Measurements from ENCODE around the gene NFIC. TPM values are rescaled to one million over a fixed set of nuclear protein-coding genes. Genes with fewer than 3 reads are reported as not detected.
A peak's percentile ranks its signal among the peaks of the same experiment; 100 is the strongest.

Gene NFIC
- total RNA-seq, 4 donors from 2014 or later = 138 to 200 (median 160) TPM

GRCh38 chr19:3359919-3360420, 6.4 kb upstream of the NFIC start:
- peaks cover 0 to 3% (median 0%) of the 10 kb centered on the region in 4 donors for H3K9me3 ChIP-seq
- DNase-seq (ENCODE audit: low spot score in 2 of 2) = no peak
- H3K4me1 ChIP-seq = peaks cover 0 to 56% (median 14%) of the 10 kb centered on the region in 4 donors
- peaks cover 0 to 2% (median 0%) of the 10 kb centered on the region in 3 donors for H3K36me3 ChIP-seq
- peak overlapping the region; percentile 96 to 100 (median 98) for H3K27ac ChIP-seq
- H3K27me3 ChIP-seq = no peaks in the 10 kb centered on the region
- 0% methylated on average over 9 to 21 of the region's 81 CpGs for WGBS, 2 donors
- TF ChIP-seq, protein P1, sequence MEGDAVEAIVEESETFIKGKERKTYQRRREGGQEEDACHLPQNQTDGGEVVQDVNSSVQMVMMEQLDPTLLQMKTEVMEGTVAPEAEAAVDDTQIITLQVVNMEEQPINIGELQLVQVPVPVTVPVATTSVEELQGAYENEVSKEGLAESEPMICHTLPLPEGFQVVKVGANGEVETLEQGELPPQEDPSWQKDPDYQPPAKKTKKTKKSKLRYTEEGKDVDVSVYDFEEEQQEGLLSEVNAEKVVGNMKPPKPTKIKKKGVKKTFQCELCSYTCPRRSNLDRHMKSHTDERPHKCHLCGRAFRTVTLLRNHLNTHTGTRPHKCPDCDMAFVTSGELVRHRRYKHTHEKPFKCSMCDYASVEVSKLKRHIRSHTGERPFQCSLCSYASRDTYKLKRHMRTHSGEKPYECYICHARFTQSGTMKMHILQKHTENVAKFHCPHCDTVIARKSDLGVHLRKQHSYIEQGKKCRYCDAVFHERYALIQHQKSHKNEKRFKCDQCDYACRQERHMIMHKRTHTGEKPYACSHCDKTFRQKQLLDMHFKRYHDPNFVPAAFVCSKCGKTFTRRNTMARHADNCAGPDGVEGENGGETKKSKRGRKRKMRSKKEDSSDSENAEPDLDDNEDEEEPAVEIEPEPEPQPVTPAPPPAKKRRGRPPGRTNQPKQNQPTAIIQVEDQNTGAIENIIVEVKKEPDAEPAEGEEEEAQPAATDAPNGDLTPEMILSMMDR (IDR thresholded peaks at IDR 0.05) = no peak
- TF ChIP-seq EP300 (IDR thresholded peaks at IDR 0.05) = no peak
- TF ChIP-seq POLR2A (IDR thresholded peaks at IDR 0.05) = no peak
- H3K4me3 ChIP-seq = peak overlapping the region; percentile 90 to 100 (median 95)

- peaks cover 0 to 64% (median 21%) of the 10 kb centered on the region in 4 donors for H3K4me1 ChIP-seq
- peak in 1 of 2 donors; percentile 70 for DNase-seq (ENCODE audit: low spot score in 2 of 2)
- TF ChIP-seq POLR2A (IDR thresholded peaks at IDR 0.05) = peak; percentile 4 to 67
- TF ChIP-seq, protein P1 (IDR thresholded peaks at IDR 0.05) = peak in 2 of 5 experiments; percentile 22 to 42
- TF ChIP-seq EP300 (IDR thresholded peaks at IDR 0.05) = peak; percentile 62 to 89
These were observed 5.7 kb upstream of the NFIC start for GRCh38 chr19:3360421-3361383.

GRCh38 chr19:3361384-3362216, 4.8 kb upstream of the NFIC start:
- H3K4me3 ChIP-seq = peak overlapping the region; percentile 58 to 100 (median 94)
- DNase-seq (ENCODE audit: low spot score in 2 of 2) = no peak
- H3K36me3 ChIP-seq = no peaks in the 10 kb centered on the region
- H3K9me3 ChIP-seq = no peaks in the 10 kb centered on the region
- peaks cover 0 to 66% (median 22%) of the 10 kb centered on the region in 4 donors for H3K4me1 ChIP-seq
- H3K27ac ChIP-seq = peak overlapping the region; percentile 91 to 100 (median 92)
- TF ChIP-seq EP300 (IDR thresholded peaks at IDR 0.05) (no peak), POLR2A (IDR thresholded peaks at IDR 0.05) (no peak)
- TF ChIP-seq, protein P1 (IDR thresholded peaks at IDR 0.05) = no peak
- WGBS, 2 donors = 27 to 28% methylated on average over 26 to 27 of the region's 27 CpGs
- H3K27me3 ChIP-seq = no peaks in the 10 kb centered on the region

More at GRCh38 chr19:3360421-3361383, 5.7 kb upstream of the NFIC start:
- no peaks in the 10 kb centered on the region for H3K9me3 ChIP-seq
- H3K27ac ChIP-seq = peak overlapping the region; percentile 91 to 100 (median 92)
- H3K36me3 ChIP-seq = no peaks in the 10 kb centered on the region
- H3K4me3 ChIP-seq = peak overlapping the region; percentile 58 to 100 (median 94)
- 0 to 1% methylated on average over 42 to 76 of the region's 90 CpGs for WGBS, 2 donors
- no peaks in the 10 kb centered on the region for H3K27me3 ChIP-seq

DNA sequence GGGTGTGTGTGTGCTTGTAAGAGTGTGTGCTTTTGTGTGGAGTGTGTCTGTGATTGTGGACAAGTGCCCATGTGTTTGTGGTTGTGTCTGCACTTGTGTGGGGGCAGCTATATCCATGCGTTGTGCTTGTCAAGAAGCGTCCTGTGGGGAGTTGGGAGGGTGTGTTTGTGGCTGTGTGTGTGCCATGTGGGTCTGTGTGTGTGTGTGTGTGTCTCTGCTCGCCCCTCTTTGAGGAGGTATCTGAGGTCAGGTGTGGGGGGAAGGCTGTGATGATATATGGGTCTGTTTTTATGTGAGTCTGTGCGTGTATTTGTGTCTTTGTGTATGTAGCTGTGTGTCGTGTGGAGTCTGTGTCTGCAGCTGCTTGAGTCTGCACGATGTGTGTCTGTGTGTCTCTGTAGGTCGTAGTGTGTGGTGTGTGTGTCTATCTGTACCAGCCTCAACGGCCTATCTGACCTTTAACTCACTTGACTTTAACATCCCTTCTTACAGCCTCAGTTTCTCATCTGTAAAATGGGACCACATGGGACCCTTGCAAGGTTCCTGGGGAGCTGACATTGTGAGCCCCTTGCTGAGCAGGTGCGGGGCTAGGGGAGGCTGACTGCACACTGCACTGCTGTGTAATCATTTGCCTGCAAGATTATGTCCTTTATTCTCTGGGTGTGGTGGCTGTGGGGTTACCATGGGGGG, 4.0 kb upstream of the NFIC start:
- no peak overlapping the region for H3K4me3 ChIP-seq

More for the DNA sequence above, 4.0 kb upstream of the NFIC start:
- DNase-seq (ENCODE audit: low spot score in 2 of 2) = no peak
- Histone ChIP-seq H3K9me3 (no peaks in the 10 kb centered on the region), H3K27me3 (no peaks in the 10 kb centered on the region), H3K27ac (peak overlapping the region in 3 of 4 donors; percentile 91 to 100 (median 91)), H3K36me3 (no peaks in the 10 kb centered on the region), H3K4me1 (peaks cover 0 to 66% (median 22%) of the 10 kb centered on the region in 4 donors)
- TF ChIP-seq, protein P1 (IDR thresholded peaks at IDR 0.05) = no peak
- no peak for TF ChIP-seq EP300 (IDR thresholded peaks at IDR 0.05)
- TF ChIP-seq POLR2A (IDR thresholded peaks at IDR 0.05) = no peak
- WGBS, 2 donors = 57 to 66% methylated on average over 9 of the region's 9 CpGs

Data from tibial nerve (tissue), 4 donors.